WTC11 (cell line): Measurements from ENCODE around the gene ZCCHC8. TPM values are rescaled to one million over a fixed set of nuclear protein-coding genes. Genes with fewer than 3 reads are reported as not detected.

Experiments
- ATAC-seq: fragments of 200-7000 bp; cut with Tn5 transposase; 2 replicates; pipeline ENCODE4 v1.10.0; 2021; ENCODE audit warnings: mild to moderate bottlenecking, moderate library complexity
- CTCF ChIA-PET: fragments of 300-600 bp; sonication (Branson Sonifier 250); formaldehyde crosslinking; loops from one replicate; lab custom pipeline; 2021; ENCODE audit warnings: antibody characterized with exemption; lab: Charles Lee
- POLR2A ChIA-PET: fragments of 350-600 bp; sonication (Branson Sonifier 250); formaldehyde crosslinking; loops from one replicate; lab custom pipeline; 2021; ENCODE audit warnings: antibody characterized with exemption; lab: Charles Lee
- DNase-seq: peaks from one replicate; pipeline ENCODE4 v3.0.0; 2021; ENCODE audit warnings: low spot score
- H3K27ac Mint-ChIP-seq: 2 replicates; pipeline ENCODE4 v1.8.0; 2021; ENCODE audit warnings: mixed read lengths
- H3K27me3 Mint-ChIP-seq: 2 replicates; pipeline ENCODE4 v1.8.0; 2021; ENCODE audit warnings: low read depth, mild to moderate bottlenecking, moderate library complexity, mixed read lengths
- H3K36me3 Mint-ChIP-seq: 2 replicates; pipeline ENCODE4 v1.8.0; 2021; ENCODE audit warnings: mixed read lengths
- H3K4me1 Mint-ChIP-seq: 2 replicates; pipeline ENCODE4 v1.8.0; 2022; ENCODE audit warnings: mixed read lengths
- H3K4me3 Mint-ChIP-seq: 2 replicates; pipeline ENCODE4 v1.8.0; 2021; ENCODE audit warnings: mild to moderate bottlenecking, moderate library complexity, mixed read lengths
- H3K9me3 Mint-ChIP-seq: 2 replicates; pipeline ENCODE4 v1.8.0; 2021; ENCODE audit warnings: mixed read lengths
- FOXJ3 ChIP-seq: sonication (generic); formaldehyde crosslinking; IDR thresholded peaks from 2 replicates; pipeline ENCODE4 v1.9.0; 2021; ENCODE audit warnings: missing genetic modification reagents, mild to moderate bottlenecking, borderline replicate concordance
- FOXK1 ChIP-seq: sonication (generic); formaldehyde crosslinking; IDR thresholded peaks from 2 replicates; pipeline ENCODE4 v1.8.0; 2022; ENCODE audit warnings: mild to moderate bottlenecking, moderate library complexity, missing genetic modification reagents
- HMGA2 ChIP-seq: fragments of 250-450 bp; sonication (Bioruptor Pico); IDR thresholded peaks from 2 replicates; pipeline ENCODE4 v1.4.0; 2021; ENCODE audit warnings: mild to moderate bottlenecking, moderate library complexity
- IRF2 ChIP-seq: sonication (generic); formaldehyde crosslinking; IDR thresholded peaks from 2 replicates; pipeline ENCODE4 v1.8.0; 2022; ENCODE audit warnings: low read depth, missing genetic modification reagents, borderline replicate concordance
- MYBL2 ChIP-seq: sonication (generic); formaldehyde crosslinking; IDR thresholded peaks from 2 replicates; pipeline ENCODE4 v1.8.1; 2023; ENCODE audit warnings: mild to moderate bottlenecking, moderate library complexity, missing genetic modification reagents
- NFYB ChIP-seq: sonication (generic); formaldehyde crosslinking; conservative IDR thresholded peaks from 2 replicates; pipeline ENCODE4 v1.8.0; 2022; ENCODE audit warnings: low read depth, missing genetic modification reagents
- NR1H2 ChIP-seq: sonication (generic); formaldehyde crosslinking; IDR thresholded peaks from 2 replicates; pipeline ENCODE4 v1.9.0; 2021; ENCODE audit warnings: mild to moderate bottlenecking, moderate library complexity, missing genetic modification reagents
- NR3C1 ChIP-seq: sonication (generic); formaldehyde crosslinking; conservative IDR thresholded peaks from 2 replicates; pipeline ENCODE4 v1.8.1; 2023; ENCODE audit warnings: low read depth, mild to moderate bottlenecking, missing genetic modification reagents
- RELA ChIP-seq: sonication (generic); formaldehyde crosslinking; IDR thresholded peaks from 2 replicates; pipeline ENCODE4 v1.8.1; 2022; ENCODE audit warnings: missing genetic modification reagents, mild to moderate bottlenecking, borderline replicate concordance
- SMAD3 ChIP-seq: sonication (generic); formaldehyde crosslinking; IDR thresholded peaks from 2 replicates; pipeline ENCODE4 v1.8.0; 2022; ENCODE audit warnings: missing genetic modification reagents, mild to moderate bottlenecking, borderline replicate concordance
- TEAD1 ChIP-seq: sonication (generic); formaldehyde crosslinking; IDR thresholded peaks from 2 replicates; pipeline ENCODE4 v1.8.0; 2022; ENCODE audit warnings: mild to moderate bottlenecking, missing genetic modification reagents
- ZNF219 ChIP-seq: sonication (generic); formaldehyde crosslinking; IDR thresholded peaks from 2 replicates; pipeline ENCODE4 v1.8.0; 2023; ENCODE audit warnings: missing genetic modification reagents, mild to moderate bottlenecking, borderline replicate concordance
- ZNF396 ChIP-seq: fragments of 250-450 bp; sonication (Bioruptor Pico); IDR thresholded peaks from 2 replicates; pipeline ENCODE4 v1.8.0; 2021; ENCODE audit warnings: mild to moderate bottlenecking, moderate library complexity, borderline replicate concordance
- ZNF671 ChIP-seq: fragments of 250-450 bp; sonication (Bioruptor Pico); IDR thresholded peaks from 2 replicates; pipeline ENCODE4 v1.8.0; 2021; ENCODE audit warnings: mild to moderate bottlenecking
- total RNA-seq: library from RNA; stranded (reverse); gene quantifications from 3 replicates; pipeline ENCODE4 v1.2.3, GENCODE V29; 2021
- TF ChIP-seq, protein P1 (sequence below): sonication (generic); formaldehyde crosslinking; IDR thresholded peaks from 2 replicates; pipeline ENCODE4 v1.8.1; 2023; ENCODE audit warnings: mild to moderate bottlenecking, missing genetic modification reagents
- TF ChIP-seq, protein P2 (sequence below): fragments of 250-450 bp; sonication (Bioruptor Pico); conservative IDR thresholded peaks from 2 replicates; pipeline ENCODE4 v1.9.0; 2021; ENCODE audit warnings: mild to moderate bottlenecking
- TF ChIP-seq, protein P3 (sequence below): fragments of 250-450 bp; sonication (Bioruptor Pico); IDR thresholded peaks from 2 replicates; pipeline ENCODE4 v1.9.0; 2021; ENCODE audit warnings: moderate library complexity, mild to moderate bottlenecking, inconsistent platforms, borderline replicate concordance
- TF ChIP-seq, protein P4 (sequence below): sonication (generic); formaldehyde crosslinking; IDR thresholded peaks from 2 replicates; pipeline ENCODE4 v1.8.1; 2023; ENCODE audit warnings: mild to moderate bottlenecking, missing genetic modification reagents, moderate library complexity
- TF ChIP-seq, protein P5 (sequence below): sonication (generic); formaldehyde crosslinking; IDR thresholded peaks from 2 replicates; pipeline ENCODE4 v1.8.1; 2023; ENCODE audit warnings: mild to moderate bottlenecking, missing genetic modification reagents, borderline replicate concordance
- TF ChIP-seq, protein P6 (sequence below): sonication (generic); formaldehyde crosslinking; IDR thresholded peaks from 2 replicates; pipeline ENCODE4 v1.8.0; 2022; ENCODE audit warnings: mild to moderate bottlenecking, missing genetic modification reagents

ZCCHC8 gene
- total RNA-seq, 1 experiment from 2014 or later: 28.4 TPM

DNA sequence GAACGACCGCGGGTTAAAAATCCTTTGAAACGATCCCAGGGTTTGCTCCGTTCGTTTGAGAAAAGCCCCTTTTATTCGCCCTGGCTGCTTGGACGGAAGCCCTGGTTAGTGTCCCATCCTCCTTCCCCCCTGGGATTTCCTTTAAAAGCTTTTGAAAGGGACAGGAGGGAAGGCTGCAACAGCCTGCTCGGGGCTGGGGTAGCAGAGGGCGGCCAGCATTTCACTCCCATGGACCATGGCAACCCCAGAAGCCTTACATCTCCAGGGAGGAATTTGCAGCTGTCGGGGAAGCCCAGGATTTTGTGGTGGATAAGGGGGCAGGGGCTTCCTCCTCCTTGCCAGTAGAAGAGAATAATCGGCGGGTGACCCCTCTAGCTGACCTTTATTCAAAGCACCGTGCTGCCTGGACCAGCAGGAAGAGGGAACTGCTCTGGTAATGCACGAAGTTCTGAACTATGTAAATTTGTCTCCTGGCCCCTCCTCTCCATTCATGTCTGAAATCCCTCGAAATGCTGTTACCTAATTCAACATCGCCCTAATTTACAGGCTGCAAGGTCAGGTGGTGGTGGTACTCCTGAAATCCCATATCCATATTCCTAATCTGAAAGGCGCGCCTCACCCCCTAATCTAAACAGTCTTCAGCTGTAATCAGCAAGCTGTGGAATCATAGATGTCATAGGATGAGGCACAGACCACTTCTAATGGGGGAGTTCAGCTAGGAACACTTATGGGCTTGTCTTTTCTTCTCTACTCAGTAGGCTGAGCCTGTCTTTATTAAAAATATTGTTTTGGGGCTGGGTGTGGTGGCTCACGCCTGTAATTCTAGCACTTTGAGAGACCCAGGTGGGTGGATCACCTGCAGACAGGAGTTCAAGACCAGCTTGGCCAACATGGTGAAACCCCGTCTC, 77.2 kb downstream of the ZCCHC8 start:
- H3K27ac Mint-ChIP-seq: peak overlapping the region; percentile 94
- no peaks in the 10 kb centered on the region for H3K9me3 Mint-ChIP-seq
- ATAC-seq (peak; percentile 48), DNase-seq (peak; percentile 45)
- no peaks in the 10 kb centered on the region for H3K36me3 Mint-ChIP-seq
- peak overlapping the region; percentile 86 for H3K4me3 Mint-ChIP-seq
- peaks cover 16% of the 10 kb centered on the region for H3K4me1 Mint-ChIP-seq
- TF ChIP-seq TEAD1 (CRISPR knock-in tag) (0 out of 2 replicates have a peak, but pooled peaks have one; percentile 28), ZNF671 (no peak)
- TF ChIP-seq, all 79 proteins: peak for 1
- peaks cover 5% of the 10 kb centered on the region for H3K27me3 Mint-ChIP-seq
- ChIA-PET POLR2A (interaction anchor here (0.5 to 2.7 kb wide), 3 partner anchors 24 to 372 kb away, joined by 4 to 10 read pairs (median 5); partner anchors contain the start of gene ZCCHC8), CTCF (interaction anchor here (0.6 to 4.3 kb wide), 4 partner anchors 24 to 394 kb away, joined by 3 to 31 read pairs (median 6); no protein-coding TSS in a partner anchor)

DNA sequence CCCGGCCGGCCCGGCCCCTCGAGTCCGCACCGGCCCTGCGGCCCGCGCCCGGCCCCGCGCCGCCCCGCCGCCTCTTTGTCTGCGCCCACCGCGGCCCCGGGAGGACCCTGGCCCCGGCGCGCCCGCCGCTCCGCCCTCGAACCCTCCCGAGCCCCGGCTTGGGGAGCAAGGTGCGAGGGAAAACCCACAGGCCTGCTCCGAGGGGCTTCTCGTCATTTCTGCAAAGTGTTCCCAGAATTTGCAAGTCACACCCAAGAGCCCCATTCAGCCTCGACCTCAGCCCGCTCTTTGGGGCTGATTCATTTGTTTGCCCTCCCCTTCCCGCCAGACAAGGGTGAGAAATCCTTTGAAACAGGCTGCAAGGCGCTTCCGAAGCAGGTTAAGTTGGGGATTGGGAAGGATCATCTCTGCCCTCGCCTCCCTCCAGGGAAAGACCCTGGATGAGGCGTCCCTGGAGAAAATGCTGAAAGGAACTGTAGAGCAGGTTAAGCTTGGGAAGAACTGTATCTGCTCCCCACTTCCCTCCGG, 77.9 kb downstream of the ZCCHC8 start:
- Mint-ChIP-seq H3K27ac (peak overlapping the region; percentile 94), H3K4me1 (peaks cover 18% of the 10 kb centered on the region), H3K36me3 (no peaks in the 10 kb centered on the region), H3K27me3 (peaks cover 5% of the 10 kb centered on the region), H3K4me3 (peak overlapping the region; percentile 86), H3K9me3 (no peaks in the 10 kb centered on the region)
- DNase-seq: peak; percentile 39
- TF ChIP-seq, protein P1, sequence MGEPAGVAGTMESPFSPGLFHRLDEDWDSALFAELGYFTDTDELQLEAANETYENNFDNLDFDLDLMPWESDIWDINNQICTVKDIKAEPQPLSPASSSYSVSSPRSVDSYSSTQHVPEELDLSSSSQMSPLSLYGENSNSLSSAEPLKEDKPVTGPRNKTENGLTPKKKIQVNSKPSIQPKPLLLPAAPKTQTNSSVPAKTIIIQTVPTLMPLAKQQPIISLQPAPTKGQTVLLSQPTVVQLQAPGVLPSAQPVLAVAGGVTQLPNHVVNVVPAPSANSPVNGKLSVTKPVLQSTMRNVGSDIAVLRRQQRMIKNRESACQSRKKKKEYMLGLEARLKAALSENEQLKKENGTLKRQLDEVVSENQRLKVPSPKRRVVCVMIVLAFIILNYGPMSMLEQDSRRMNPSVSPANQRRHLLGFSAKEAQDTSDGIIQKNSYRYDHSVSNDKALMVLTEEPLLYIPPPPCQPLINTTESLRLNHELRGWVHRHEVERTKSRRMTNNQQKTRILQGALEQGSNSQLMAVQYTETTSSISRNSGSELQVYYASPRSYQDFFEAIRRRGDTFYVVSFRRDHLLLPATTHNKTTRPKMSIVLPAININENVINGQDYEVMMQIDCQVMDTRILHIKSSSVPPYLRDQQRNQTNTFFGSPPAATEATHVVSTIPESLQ (CRISPR knock-in tag): no peak
- TF ChIP-seq, protein P2, sequence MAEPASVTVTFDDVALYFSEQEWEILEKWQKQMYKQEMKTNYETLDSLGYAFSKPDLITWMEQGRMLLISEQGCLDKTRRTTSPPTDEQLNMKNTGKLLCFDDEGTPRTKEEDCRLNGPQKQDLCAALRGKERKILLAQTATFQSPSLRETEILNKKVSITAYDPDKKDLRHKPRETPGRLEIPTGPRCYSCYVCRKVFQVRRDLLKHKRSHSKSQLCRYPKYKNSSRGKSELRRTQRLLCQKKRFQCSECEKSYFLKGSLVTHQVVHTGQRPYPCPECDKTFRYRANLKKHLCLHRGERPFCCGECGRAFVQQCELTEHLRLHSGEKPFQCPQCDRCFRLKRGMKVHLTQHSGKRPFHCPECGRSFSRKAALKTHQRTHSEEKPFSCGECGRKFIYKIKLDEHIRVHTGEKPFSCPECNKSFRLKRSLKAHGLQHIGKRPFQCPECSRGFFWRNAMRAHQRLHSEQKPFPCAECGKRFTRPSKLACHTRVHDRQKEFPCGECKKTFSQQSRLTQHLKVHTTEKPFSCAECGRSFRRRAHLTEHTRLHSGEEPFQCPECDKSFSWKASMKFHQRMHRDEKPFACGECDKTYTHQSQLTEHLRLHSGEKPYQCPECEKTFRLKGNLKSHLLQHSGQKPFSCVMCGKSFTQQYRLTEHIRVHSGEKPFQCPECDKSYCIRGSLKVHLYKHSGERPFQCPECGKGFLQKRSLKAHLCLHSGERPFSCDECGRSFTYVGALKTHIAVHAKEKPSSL (CRISPR knock-in tag): no peak
- TF ChIP-seq, protein P3, sequence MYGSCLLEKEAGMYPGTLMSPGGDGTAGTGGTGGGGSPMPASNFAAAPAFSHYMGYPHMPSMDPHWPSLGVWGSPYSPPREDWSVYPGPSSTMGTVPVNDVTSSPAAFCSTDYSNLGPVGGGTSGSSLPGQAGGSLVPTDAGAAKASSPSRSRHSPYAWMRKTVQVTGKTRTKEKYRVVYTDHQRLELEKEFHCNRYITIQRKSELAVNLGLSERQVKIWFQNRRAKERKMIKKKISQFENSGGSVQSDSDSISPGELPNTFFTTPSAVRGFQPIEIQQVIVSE (CRISPR knock-in tag): no peak
- no peak for TF ChIP-seq TEAD1 (CRISPR knock-in tag)
- no peak for TF ChIP-seq NFYB (CRISPR knock-in tag)
- no peak for TF ChIP-seq FOXJ3
- no peak for TF ChIP-seq ZNF219
- no peak for TF ChIP-seq NR3C1 (CRISPR knock-in tag)
- TF ChIP-seq, protein P4, sequence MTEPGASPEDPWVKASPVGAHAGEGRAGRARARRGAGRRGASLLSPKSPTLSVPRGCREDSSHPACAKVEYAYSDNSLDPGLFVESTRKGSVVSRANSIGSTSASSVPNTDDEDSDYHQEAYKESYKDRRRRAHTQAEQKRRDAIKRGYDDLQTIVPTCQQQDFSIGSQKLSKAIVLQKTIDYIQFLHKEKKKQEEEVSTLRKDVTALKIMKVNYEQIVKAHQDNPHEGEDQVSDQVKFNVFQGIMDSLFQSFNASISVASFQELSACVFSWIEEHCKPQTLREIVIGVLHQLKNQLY (CRISPR knock-in tag): no peak
- TF ChIP-seq HMGA2: no peak
- TF ChIP-seq ZNF396 (CRISPR knock-in tag): no peak
- TF ChIP-seq, protein P5, sequence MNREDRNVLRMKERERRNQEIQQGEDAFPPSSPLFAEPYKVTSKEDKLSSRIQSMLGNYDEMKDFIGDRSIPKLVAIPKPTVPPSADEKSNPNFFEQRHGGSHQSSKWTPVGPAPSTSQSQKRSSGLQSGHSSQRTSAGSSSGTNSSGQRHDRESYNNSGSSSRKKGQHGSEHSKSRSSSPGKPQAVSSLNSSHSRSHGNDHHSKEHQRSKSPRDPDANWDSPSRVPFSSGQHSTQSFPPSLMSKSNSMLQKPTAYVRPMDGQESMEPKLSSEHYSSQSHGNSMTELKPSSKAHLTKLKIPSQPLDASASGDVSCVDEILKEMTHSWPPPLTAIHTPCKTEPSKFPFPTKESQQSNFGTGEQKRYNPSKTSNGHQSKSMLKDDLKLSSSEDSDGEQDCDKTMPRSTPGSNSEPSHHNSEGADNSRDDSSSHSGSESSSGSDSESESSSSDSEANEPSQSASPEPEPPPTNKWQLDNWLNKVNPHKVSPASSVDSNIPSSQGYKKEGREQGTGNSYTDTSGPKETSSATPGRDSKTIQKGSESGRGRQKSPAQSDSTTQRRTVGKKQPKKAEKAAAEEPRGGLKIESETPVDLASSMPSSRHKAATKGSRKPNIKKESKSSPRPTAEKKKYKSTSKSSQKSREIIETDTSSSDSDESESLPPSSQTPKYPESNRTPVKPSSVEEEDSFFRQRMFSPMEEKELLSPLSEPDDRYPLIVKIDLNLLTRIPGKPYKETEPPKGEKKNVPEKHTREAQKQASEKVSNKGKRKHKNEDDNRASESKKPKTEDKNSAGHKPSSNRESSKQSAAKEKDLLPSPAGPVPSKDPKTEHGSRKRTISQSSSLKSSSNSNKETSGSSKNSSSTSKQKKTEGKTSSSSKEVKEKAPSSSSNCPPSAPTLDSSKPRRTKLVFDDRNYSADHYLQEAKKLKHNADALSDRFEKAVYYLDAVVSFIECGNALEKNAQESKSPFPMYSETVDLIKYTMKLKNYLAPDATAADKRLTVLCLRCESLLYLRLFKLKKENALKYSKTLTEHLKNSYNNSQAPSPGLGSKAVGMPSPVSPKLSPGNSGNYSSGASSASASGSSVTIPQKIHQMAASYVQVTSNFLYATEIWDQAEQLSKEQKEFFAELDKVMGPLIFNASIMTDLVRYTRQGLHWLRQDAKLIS: no peak
- no peak for TF ChIP-seq NR1H2 (CRISPR knock-in tag)
- TF ChIP-seq, protein P6, sequence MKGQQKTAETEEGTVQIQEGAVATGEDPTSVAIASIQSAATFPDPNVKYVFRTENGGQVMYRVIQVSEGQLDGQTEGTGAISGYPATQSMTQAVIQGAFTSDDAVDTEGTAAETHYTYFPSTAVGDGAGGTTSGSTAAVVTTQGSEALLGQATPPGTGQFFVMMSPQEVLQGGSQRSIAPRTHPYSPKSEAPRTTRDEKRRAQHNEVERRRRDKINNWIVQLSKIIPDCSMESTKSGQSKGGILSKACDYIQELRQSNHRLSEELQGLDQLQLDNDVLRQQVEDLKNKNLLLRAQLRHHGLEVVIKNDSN (CRISPR knock-in tag): no peak
- no peak for TF ChIP-seq FOXK1 (CRISPR knock-in tag)
- TF ChIP-seq IRF2 (CRISPR knock-in tag): no peak
- no peak for TF ChIP-seq RELA (CRISPR knock-in tag)
- no peak for TF ChIP-seq SMAD3
- no peak for TF ChIP-seq MYBL2 (CRISPR knock-in tag)
- ChIA-PET CTCF (interaction anchor here (0.6 to 4.3 kb wide), 5 partner anchors 24 to 395 kb away, joined by 3 to 31 read pairs (median 5); no protein-coding TSS in a partner anchor), POLR2A (interaction anchor here (0.5 to 2.7 kb wide), 6 partner anchors 9 to 373 kb away, joined by 3 to 10 read pairs (median 4); partner anchors contain the start of gene ZCCHC8)
- ATAC-seq: peak; percentile 9
